Fibroblast of skin of right biceps (primary cell): Measurements from ENCODE around the gene ESRRA.

ENCODE experiments used
- DNase-seq: peaks from one replicate; pipeline ENCODE4 v3.0.0-alpha.2; 2013

ESRRA gene

GRCh38 chr11:64305075-64305690 lies at the start of gene ESRRA:
Gene ESRRA, plus strand, starts transcription at chr11:64305524. Its CDS starts 1,656 bp downstream, at chr11:64307180.
- peak; percentile 97 for DNase-seq

DNA sequence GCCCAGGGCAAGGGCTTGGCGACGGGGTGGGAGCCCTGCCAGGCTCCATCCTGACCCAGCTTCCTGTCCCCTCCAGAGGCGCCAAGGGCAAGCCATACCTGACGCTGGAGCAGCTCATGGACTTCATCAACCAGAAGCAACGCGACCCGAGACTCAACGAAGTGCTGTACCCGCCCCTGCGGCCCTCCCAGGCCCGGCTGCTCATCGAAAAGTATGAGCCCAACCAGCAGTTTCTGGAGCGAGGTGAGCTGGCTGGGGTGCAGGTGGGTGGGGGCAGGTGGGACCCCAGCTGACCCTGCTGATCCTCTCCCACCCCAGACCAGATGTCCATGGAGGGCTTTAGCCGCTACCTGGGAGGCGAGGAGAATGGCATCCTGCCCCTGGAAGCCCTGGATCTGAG lies 49.0 kb upstream of the ESRRA start:
- DNase-seq: no peak

- no peak for DNase-seq
Measured at GRCh38 chr11:64258356-64258755, 47.0 kb upstream of the ESRRA start.

DNA sequence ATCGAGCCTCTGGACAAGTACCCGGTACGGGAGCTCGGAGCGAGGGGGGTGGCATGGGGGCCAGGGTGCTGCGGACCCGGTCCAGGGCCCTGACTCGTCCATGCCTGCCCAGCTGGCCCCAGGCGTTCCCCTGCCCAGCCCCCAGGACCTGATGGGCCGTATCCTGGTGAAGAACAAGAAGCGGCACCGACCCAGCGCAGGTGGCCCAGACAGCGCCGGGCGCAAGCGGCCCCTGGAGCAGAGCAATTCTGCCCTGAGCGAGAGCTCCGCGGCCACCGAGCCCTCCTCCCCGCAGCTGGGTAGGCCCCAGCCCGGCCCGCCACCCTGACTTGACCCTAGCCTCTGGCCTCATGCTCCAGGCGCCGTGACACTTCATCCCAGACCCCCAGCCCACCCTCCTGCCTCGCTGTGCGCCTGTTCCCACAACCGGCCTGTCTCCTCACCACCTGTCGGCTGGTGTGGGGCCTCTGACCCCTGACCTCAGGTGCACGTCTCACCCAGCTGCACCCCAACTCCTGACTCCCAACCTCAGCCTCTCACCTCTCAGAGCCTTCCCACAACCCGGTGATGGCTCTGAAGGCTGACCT lies 46.3 kb upstream of the ESRRA start:
- no peak for DNase-seq

- DNase-seq: no peak
Measured at GRCh38 chr11:64259533-64260067, 45.7 kb upstream of the ESRRA start.

- no peak for DNase-seq
Measured at GRCh38 chr11:64260147-64260708, 45.1 kb upstream of the ESRRA start.

DNA sequence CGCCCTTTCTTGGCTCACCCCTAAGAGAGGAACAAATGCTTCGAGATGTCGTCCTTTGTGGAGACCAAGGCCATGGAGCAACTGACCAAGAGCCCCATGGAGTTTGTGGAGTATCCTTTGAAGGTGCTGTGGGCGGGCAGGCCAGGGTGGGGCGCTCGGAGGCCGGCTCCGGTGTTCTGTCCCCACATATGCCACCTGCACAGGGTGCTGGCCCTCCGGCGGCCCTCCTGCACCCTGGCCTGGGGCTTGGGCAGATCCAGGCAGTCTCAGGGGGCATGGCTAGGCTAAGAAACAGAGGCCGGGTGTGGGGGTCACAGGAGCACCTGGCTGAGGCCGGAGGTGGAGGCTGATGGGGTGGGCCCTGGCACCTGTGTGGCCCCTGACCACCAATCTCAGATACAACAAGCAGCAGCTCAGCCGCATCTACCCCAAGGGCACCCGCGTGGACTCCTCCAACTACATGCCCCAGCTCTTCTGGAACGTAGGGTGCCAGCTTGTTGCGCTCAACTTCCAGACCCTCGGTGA lies 43.7 kb upstream of the ESRRA start:
- no peak for DNase-seq

- DNase-seq: no peak
Measured at GRCh38 chr11:64262271-64263002, 42.9 kb upstream of the ESRRA start.

DNA sequence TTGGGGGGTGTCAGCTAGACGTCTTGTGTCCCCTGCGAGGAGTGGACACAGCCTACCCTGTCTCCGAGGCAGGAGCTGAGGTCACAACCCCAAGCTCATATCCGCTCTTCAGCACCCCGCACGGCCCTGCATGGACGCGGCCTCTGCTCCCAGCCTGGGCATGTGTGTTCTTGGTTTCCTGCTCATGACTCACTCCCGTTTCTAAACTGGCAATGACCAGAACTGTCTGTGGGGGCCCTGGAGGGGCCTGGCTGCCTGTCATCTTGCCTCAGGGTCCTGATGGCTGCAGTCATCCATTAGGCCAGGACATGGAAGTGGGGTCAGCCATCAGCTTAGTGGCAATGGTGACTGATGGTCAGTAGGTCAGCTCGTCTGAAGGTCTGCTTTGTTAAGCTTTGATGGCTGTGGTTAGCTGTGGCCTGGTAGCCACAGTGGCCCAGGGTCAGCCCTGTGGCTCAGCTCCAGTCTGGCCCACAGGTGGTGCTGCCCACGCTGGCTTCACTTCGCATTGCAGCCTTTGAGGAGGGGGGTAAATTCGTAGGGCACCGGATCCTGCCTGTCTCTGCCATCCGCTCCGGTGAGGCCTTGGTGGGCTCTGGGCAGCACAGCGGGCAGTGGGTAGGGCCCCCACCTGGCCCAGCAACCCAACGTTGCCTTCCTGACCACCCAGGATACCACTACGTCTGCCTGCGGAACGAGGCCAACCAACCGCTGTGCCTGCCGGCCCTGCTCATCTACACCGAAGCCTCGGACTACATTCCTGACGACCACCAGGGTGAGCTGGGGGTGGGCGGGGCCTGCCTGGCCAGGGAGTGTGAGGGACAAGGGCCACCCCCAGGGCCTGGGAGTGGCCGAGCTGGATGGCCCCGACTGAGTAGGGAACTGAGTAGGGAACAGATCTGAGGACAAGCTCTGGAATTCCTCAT lies 42.0 kb upstream of the ESRRA start:
- peak; percentile 34 for DNase-seq

DNA sequence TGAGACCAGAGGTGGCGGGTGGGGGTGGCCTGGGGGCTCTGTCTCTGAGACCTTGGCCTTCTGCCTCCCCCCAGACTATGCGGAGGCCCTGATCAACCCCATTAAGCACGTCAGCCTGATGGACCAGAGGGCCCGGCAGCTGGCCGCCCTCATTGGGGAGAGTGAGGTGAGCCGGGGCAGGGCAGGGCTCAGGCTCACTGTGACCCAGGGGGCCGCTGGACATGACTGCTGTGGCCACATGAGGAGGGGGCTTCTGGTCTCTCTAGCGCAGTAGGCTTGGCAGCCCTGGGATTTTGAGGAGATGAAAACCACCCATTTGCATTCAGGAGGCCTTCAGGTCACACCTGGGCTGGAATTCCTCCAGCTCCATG lies 41.4 kb upstream of the ESRRA start:
- DNase-seq: no peak

GRCh38 chr11:64264371-64264852 lies 40.9 kb upstream of the ESRRA start:
- DNase-seq: no peak

GRCh38 chr11:64265176-64266160 lies 39.9 kb upstream of the ESRRA start:
- no peak for DNase-seq

DNA sequence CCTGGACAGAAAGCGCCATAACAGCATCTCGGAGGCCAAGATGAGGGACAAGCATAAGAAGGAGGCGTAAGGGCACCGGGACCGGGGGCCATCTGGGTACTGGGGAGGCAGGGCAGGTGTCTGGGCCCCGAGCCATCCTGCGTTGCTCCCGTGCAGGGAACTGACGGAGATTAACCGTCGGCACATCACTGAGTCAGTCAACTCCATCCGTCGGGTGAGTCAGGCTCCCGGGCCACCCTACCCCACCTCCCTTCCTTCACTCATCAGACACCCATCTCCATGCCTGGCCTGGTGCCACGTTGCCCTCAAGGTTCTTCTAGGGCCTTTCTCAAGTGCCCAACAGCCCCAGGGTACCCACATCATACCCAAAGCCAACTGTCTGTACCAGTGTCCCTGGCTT lies 39.0 kb upstream of the ESRRA start:
- no peak for DNase-seq

- DNase-seq: no peak
Measured at GRCh38 chr11:64267207-64267945, 37.9 kb upstream of the ESRRA start.

DNA sequence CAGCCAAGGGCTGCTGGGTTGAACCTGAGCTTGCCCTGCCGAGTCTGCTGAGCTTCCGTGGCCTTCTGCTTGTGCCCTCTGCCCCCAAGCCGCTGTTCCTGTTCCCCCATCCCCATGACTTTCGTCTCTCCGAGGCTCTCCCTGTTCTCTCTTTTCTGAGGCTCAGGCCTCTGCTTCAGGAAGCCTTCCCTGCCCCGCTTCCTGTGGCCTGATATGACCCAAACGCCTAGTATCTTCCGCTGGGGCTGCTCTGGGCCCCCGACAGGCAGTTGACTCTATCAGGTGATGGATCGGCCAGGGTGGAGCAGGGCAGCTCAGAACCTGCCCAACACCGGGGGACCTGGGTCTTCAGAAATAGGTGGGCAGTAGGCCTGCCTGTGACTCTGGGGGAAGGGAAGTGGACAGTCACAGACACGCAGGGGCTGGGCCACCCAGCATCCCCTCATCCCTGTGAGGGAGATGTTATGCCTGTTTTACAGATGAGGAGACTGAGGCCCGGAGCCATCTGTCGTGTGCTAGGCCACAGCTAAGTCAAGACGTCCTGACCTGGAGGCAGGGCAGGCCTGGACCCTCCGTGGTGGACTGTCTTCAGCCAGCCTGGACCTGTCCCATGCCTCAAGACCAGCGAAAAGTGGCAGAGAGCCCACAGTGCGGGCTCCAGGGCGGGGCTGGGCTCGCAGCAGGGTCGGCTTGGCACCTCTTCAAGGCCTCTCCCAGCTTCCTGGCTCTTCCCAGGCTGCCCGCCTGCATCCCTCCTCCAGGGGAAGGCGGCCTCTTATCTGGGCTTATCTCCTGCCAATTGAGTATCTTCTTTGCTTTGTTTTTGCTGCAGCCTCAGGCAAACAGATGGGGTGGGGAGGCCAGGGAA lies 37.1 kb upstream of the ESRRA start:
- DNase-seq: peak; percentile 31

- DNase-seq: peak; percentile 42
Measured at GRCh38 chr11:64268893-64269539, 36.3 kb upstream of the ESRRA start.

DNA sequence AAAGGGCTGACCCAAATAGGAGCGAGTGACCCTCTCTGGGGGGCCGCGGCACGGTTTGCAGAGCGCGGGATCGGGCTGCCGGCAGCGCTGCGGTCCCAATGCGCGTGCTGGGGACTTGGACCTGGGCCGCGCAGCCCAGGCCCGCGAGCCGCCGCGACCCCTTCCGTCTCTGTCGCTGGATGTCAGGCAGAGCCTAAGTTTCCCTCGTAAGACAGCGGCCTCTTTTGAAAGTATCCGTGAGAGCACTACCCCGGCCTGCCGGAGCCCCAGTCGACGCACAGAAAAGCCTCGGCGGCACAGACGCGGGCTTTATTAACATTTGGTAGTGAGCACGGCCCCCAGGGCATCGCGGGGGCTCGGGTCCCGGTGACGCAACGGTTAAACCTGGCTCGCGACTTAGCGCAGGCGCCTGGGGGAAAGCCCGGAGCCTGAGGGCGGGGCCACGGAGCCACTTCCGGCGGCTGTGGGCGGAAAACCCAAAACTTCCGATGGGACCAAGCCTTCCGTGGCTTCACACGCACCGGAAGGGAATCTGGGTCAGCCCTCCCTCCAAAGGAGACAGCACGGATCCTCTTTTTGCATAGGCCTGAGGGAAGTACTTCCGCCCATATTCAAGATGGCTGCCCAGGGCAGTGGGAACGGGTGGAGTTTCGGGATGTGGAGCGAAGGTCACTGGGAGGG lies 35.6 kb upstream of the ESRRA start:
- DNase-seq: peak; percentile 100
